ENCODE results near the gene OTUD5.

Gene OTUD5

DNA sequence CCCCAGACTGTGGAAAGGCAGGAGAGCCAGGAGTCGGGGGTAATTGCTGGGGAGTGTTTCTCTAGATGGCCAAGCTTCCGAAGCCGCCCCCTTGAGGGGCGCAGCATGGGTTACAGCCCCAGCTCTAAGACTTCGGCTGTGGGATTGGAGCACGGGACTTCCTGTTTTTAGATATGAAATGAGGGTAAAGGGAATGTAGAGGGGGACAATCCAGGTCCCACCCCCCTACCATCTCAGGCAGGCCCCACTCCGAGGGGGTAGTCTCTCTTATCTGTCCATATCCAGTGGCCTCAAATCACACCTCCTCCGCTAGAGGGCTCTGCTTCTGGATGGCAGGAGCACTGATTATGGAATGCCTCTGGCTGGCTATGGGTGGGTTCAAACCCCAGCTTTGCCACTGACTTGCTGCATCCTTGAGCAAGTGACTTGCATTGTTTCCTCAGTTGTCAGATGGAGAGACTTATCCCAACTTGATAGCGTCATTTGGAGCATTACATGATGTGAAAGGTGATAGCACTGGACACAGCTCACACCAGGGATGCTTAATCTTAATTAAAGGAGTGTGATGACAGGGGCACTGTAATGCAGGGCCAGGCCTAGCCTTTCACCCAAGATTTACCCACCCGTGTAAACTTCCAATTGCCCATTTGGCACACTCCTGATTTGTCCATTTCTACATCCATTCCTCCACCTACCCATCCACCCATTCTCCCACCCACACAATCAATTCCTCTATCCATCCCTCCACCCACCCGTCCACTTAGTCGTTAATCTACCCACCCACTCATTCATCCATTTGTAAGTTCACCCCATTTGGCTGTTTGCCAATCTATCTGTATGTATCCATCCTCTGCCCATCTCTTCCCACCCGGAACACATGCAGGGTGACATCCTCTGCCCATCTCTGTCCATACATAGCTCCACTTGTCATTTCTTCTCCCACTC is 15.1 kb upstream of the OTUD5 start:
- WGBS = 33% methylated on average over 12 of the region's 13 CpGs
- no peaks in the 10 kb centered on the region for H3K27me3 ChIP-seq (ENCODE audit: insufficient read depth, low read length)
- peaks cover 28% of the 10 kb centered on the region for H3K36me3 ChIP-seq (ENCODE audit: insufficient read depth, low read length)
- H3K4me1 ChIP-seq (ENCODE audit: insufficient read depth, low read length) = no peaks in the 10 kb centered on the region
- H3K9me3 ChIP-seq (ENCODE audit: insufficient read depth, low read depth, low read length) = no peaks in the 10 kb centered on the region
- peak overlapping the region; percentile 65 for H3K9ac ChIP-seq (ENCODE audit: low read depth, low read length)
- peak overlapping the region; percentile 66 for H3K4me3 ChIP-seq (ENCODE audit: low read length)
- peak overlapping the region; percentile 35; the same call in 1 of the 2 replicates for H3K27ac ChIP-seq (ENCODE audit: low read depth, low read length)

DNA sequence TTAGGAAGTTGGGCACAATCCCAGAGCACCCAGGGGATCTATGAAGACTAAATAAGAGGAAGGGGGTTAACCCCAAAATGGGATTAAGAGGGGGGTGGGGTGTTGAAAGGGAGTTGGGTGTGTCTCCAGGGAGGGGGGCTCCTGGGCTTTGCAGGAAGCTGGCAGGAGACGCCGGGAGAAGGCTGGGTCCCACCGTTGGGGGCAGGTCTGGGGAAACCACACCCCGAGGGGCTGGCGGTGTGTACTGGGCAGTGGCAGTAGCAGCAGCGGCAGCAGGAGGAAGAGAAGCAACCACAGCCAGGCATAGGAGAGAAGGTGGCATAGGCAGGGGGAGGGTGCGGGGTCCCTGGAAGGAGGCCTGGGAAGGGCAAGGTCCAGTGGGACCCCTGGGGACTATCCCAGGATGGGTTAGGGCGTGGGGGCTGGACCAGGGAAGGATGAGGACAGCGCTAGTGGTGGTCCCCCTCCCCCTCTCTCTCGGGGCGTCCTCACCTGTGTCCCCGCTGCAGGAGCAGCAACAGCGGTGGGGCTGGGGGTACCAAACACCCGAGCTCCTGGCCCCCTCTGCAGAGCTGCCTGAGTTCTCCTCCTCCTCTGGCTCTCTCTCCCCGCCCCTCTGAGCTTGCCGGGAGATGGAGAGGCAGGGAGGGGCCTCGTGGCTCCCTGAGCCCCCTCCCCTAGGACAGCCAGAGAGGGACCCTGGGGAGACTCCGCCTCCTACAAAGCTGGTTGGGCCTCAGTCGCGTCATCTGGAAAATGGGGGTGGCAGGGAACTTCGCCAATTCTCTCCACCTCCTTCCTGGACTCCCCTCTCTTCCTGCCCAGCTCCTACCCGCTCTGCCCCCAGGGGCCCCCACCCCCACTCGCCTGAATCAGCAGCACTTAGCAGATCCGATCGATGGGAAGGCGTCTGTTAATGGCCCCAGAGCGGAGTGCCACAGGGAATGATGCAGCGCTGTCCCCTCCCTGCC is 14.1 kb upstream of the OTUD5 start, which contains the start of gene KCND1:
Gene KCND1 (minus strand): TSS at position 596 of the 971 bp plus-strand sequence. CDS start 1,573 bp downstream, outside the sequence.
- Histone ChIP-seq H3K36me3 (ENCODE audit: insufficient read depth, low read length) (peaks cover 23% of the 10 kb centered on the region), H3K9ac (ENCODE audit: low read depth, low read length) (peak within 1 kb of the TSS; percentile 65), H3K27ac (ENCODE audit: low read depth, low read length) (peak within 1 kb of the TSS; percentile 35; the same call in 1 of the 2 replicates), H3K4me3 (ENCODE audit: low read length) (peak within 1 kb of the TSS; percentile 66), H3K9me3 (ENCODE audit: insufficient read depth, low read depth, low read length) (no peaks in the 10 kb centered on the region), H3K27me3 (ENCODE audit: insufficient read depth, low read length) (no peaks in the 10 kb centered on the region), H3K4me1 (ENCODE audit: insufficient read depth, low read length) (no peaks in the 10 kb centered on the region)
- 4% methylated on average over 20 of the region's 28 CpGs for WGBS

GRCh38 chrX:48969471-48969870 is 12.1 kb upstream of the OTUD5 start:
- H3K4me3 ChIP-seq (ENCODE audit: low read length) = no peak overlapping the region
- no peak overlapping the region for H3K9ac ChIP-seq (ENCODE audit: low read depth, low read length)
- no peaks in the 10 kb centered on the region for H3K4me1 ChIP-seq (ENCODE audit: insufficient read depth, low read length)
- 93% methylated on average over 28 of the region's 28 CpGs for WGBS
- no peak overlapping the region for H3K27ac ChIP-seq (ENCODE audit: low read depth, low read length)
- no peaks in the 10 kb centered on the region for H3K27me3 ChIP-seq (ENCODE audit: insufficient read depth, low read length)
- H3K36me3 ChIP-seq (ENCODE audit: insufficient read depth, low read length) = peaks cover 9% of the 10 kb centered on the region; the same call in 1 of the 2 replicates
- H3K9me3 ChIP-seq (ENCODE audit: insufficient read depth, low read depth, low read length) = no peaks in the 10 kb centered on the region

DNA sequence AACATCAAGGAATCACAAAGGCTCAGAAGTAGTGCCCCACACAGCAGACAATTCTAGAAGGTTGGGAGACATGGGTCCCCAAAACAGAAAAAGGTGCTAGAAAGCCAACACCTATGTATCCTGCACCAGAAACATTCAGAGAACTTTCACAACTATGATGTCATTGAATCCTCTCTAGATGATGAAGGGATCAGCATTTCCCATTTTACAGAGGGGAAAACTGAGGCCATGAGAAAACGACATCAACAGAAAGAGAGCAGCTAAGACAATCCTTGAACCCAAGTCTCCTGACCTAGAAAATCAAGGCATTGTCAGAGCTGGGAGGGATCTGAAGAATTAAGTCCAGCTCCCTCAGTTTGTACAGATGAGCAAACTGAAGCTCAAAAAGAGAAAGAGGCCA is 11.0 kb upstream of the OTUD5 start:
- no peak overlapping the region for H3K27ac ChIP-seq (ENCODE audit: low read depth, low read length)
- H3K9ac ChIP-seq (ENCODE audit: low read depth, low read length) = no peak overlapping the region
- no peaks in the 10 kb centered on the region for H3K9me3 ChIP-seq (ENCODE audit: insufficient read depth, low read depth, low read length)
- WGBS = 83% methylated on average over 1 of the region's 1 CpG
- 0 out of 2 replicates have a peak, but pooled peaks cover 7% of the 10 kb centered on the region for H3K36me3 ChIP-seq (ENCODE audit: insufficient read depth, low read length)
- H3K4me1 ChIP-seq (ENCODE audit: insufficient read depth, low read length) = no peaks in the 10 kb centered on the region
- no peaks in the 10 kb centered on the region for H3K27me3 ChIP-seq (ENCODE audit: insufficient read depth, low read length)
- no peak overlapping the region for H3K4me3 ChIP-seq (ENCODE audit: low read length)

DNA sequence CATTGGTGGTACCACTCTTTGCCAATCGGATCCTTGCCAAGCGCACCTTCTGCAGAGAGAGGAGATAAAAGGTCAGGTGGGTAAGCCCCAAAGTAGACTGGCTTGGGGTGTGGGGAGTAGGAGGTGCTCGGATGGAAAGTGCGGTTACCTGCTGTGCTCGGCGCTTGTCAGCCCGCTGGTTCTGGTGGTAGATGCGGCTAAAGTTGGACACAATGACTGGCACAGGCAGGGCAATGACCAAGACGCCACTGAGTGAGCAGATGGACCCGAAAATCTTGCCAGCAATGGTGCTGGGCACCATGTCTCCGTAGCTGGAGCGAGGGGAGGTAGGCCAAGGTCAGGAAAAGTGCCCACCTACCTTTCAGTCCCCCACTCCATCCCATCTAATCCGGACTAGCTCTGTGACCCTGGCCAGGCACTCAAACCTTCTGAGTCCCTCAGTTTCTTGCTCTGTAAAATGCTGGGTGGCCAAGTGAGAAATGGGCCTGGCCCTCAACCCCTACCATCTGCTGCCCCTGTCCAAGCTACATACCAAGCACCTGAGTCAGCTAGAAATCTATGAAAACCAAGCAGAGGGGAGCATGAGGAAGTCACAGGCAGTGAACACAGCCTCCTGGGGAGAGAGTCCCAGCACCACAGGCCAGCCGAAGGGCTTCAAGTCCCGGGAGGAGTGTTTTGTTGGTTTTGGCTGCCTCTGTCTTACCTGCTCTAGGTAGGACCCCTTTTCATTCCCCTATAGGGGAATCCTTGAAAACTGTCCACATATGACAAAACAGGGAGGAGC is 9.6 kb upstream of the OTUD5 start:
- H3K4me3 ChIP-seq (ENCODE audit: low read length) = no peak overlapping the region
- no peaks in the 10 kb centered on the region for H3K27me3 ChIP-seq (ENCODE audit: insufficient read depth, low read length)
- H3K27ac ChIP-seq (ENCODE audit: low read depth, low read length) = no peak overlapping the region
- H3K9me3 ChIP-seq (ENCODE audit: insufficient read depth, low read depth, low read length) = no peaks in the 10 kb centered on the region
- WGBS = 86% methylated on average over 14 of the region's 15 CpGs
- H3K9ac ChIP-seq (ENCODE audit: low read depth, low read length) = no peak overlapping the region
- no peaks in the 10 kb centered on the region for H3K4me1 ChIP-seq (ENCODE audit: insufficient read depth, low read length)
- 0 out of 2 replicates have a peak, but pooled peaks cover 7% of the 10 kb centered on the region for H3K36me3 ChIP-seq (ENCODE audit: insufficient read depth, low read length)

DNA sequence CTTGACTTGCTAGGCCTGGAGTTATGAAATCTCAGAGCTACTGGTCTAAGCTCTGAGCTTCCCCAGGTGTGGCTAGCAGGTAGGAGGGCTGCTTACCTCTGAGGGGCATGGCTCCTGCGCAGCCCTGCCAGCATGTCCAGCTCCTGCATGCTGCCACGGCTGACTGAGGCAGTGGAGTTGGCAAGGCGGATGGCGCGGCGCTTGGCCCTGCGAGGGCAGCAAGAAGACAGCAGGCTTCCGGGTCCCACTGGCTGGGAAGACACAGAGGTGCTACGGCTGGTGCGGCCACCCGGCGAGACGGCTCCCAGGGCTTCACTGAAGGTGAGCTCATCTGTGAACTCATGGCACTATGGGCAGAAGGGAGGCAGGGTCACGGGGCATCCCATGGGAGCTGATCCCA is 8.6 kb upstream of the OTUD5 start:
- 95% methylated on average over 14 of the region's 14 CpGs for WGBS
- H3K27ac ChIP-seq (ENCODE audit: low read depth, low read length) = no peak overlapping the region
- H3K4me3 ChIP-seq (ENCODE audit: low read length) = no peak overlapping the region
- H3K27me3 ChIP-seq (ENCODE audit: insufficient read depth, low read length) = no peaks in the 10 kb centered on the region
- H3K9me3 ChIP-seq (ENCODE audit: insufficient read depth, low read depth, low read length) = no peaks in the 10 kb centered on the region
- no peak overlapping the region for H3K9ac ChIP-seq (ENCODE audit: low read depth, low read length)
- 0 out of 2 replicates have a peak, but pooled peaks cover 7% of the 10 kb centered on the region for H3K36me3 ChIP-seq (ENCODE audit: insufficient read depth, low read length)
- H3K4me1 ChIP-seq (ENCODE audit: insufficient read depth, low read length) = no peaks in the 10 kb centered on the region

GRCh38 chrX:48961585-48962091 is 4.2 kb upstream of the OTUD5 start:
- Histone ChIP-seq H3K4me1 (ENCODE audit: insufficient read depth, low read length) (no peaks in the 10 kb centered on the region), H3K4me3 (ENCODE audit: low read length) (no peak overlapping the region), H3K27ac (ENCODE audit: low read depth, low read length) (no peak overlapping the region), H3K9me3 (ENCODE audit: insufficient read depth, low read depth, low read length) (no peaks in the 10 kb centered on the region), H3K27me3 (ENCODE audit: insufficient read depth, low read length) (no peaks in the 10 kb centered on the region), H3K36me3 (ENCODE audit: insufficient read depth, low read length) (0 out of 2 replicates have a peak, but pooled peaks cover 7% of the 10 kb centered on the region), H3K9ac (ENCODE audit: low read depth, low read length) (no peak overlapping the region)
- WGBS = 63% methylated on average over 5 of the region's 5 CpGs

GRCh38 chrX:48960291-48960690 is 2.9 kb upstream of the OTUD5 start:
- Histone ChIP-seq H3K9ac (ENCODE audit: low read depth, low read length) (no peak overlapping the region), H3K36me3 (ENCODE audit: insufficient read depth, low read length) (peaks cover 11% of the 10 kb centered on the region), H3K27me3 (ENCODE audit: insufficient read depth, low read length) (no peaks in the 10 kb centered on the region), H3K4me3 (ENCODE audit: low read length) (no peak overlapping the region), H3K9me3 (ENCODE audit: insufficient read depth, low read depth, low read length) (no peaks in the 10 kb centered on the region), H3K27ac (ENCODE audit: low read depth, low read length) (no peak overlapping the region), H3K4me1 (ENCODE audit: insufficient read depth, low read length) (no peaks in the 10 kb centered on the region)
- WGBS = 100% methylated on average over 2 of the region's 2 CpGs

DNA sequence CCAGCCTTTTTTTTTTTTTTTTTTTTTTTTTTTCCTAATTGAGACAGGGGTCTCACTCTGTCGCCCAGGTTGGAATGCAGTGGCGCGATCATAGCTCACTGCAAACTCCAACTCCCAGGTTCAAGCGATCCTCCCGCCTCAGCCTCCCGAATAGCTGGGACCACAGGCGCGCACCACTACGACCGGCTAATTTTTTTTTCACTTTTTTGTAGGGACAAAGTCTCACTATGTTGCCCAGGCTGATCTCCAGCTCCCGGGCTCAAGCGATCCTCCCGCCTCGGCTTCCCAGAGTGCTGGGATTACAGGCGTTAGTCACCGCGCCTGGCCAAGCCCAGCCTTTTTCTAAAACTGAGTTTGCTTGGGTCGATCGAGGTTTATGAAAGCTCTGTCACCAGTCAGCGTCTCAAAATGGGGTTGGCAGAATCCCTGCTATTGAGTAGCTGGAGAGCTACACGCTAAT is 1.3 kb upstream of the OTUD5 start:
- WGBS = 1% methylated on average over 21 of the region's 21 CpGs
- H3K4me1 ChIP-seq (ENCODE audit: insufficient read depth, low read length) = no peaks in the 10 kb centered on the region
- H3K4me3 ChIP-seq (ENCODE audit: low read length) = peak overlapping the region; percentile 89
- H3K27me3 ChIP-seq (ENCODE audit: insufficient read depth, low read length) = no peaks in the 10 kb centered on the region
- peaks cover 26% of the 10 kb centered on the region for H3K36me3 ChIP-seq (ENCODE audit: insufficient read depth, low read length)
- peak overlapping the region; percentile 81; the same call in 1 of the 2 replicates for H3K27ac ChIP-seq (ENCODE audit: low read depth, low read length)
- no peaks in the 10 kb centered on the region for H3K9me3 ChIP-seq (ENCODE audit: insufficient read depth, low read depth, low read length)
- H3K9ac ChIP-seq (ENCODE audit: low read depth, low read length) = peak overlapping the region; percentile 73

Data from HUES64 (cell line).